Esophagus (tissue), 2 donors: Measurements from ENCODE around the gene INSYN2B. TPM values are rescaled to one million over a fixed set of nuclear protein-coding genes. Genes with fewer than 3 reads are reported as not detected.

ENCODE experiments used
- polyA plus RNA-seq, 2 donors: library from polyadenylated mRNA; stranded (reverse); fragments of 200-250 nt; gene quantifications; one replicate each; pipeline ENCODE4 v1.2.3, GENCODE V29; 2013
- donor health status: healthy with polysubstance abuse.
- donor health status: Bipolar disorder and iron deficiency.

Gene INSYN2B
- polyA plus RNA-seq, 2 donors = 0.01 TPM; not detected in 1

Other genes starting within 250 kb of the INSYN2B start
- gene FOXI1, start 125.4 kb upstream of the INSYN2B start, polyA plus RNA-seq = not detected